EH (cell line): ENCODE results near the gene ZNF716.
"Not testable (repeated sequence)": the region's sequence is repeated elsewhere in the genome, so short reads cannot be mapped to it uniquely, and the experiment has no call there.

Source experiments
- DNase-seq: peaks from one replicate; pipeline ENCODE4 v3.0.0-alpha.2; 2015; ENCODE audit warnings: low read depth

Gene ZNF716

GRCh38 chr7:57426629-57427003 lies 23.4 kb upstream of the ZNF716 start:
- no peak for DNase-seq

- DNase-seq = no peak
Observed at GRCh38 chr7:57427146-57427545, 22.8 kb upstream of the ZNF716 start.

- DNase-seq = no peak
Observed at GRCh38 chr7:57427594-57427993, 22.4 kb upstream of the ZNF716 start.

GRCh38 chr7:57432583-57432982 lies 17.4 kb upstream of the ZNF716 start:
- DNase-seq = no peak

- no peak for DNase-seq
Observed at GRCh38 chr7:57437581-57437980, 12.4 kb upstream of the ZNF716 start.

- no peak for DNase-seq
Observed at GRCh38 chr7:57438244-57438643, 11.7 kb upstream of the ZNF716 start.

- DNase-seq = no peak
Observed at GRCh38 chr7:57443567-57443966, 6.4 kb upstream of the ZNF716 start.

- DNase-seq = not testable (repeated sequence)
Observed at GRCh38 chr7:57469186-57469828, 19.3 kb downstream of the ZNF716 start.

GRCh38 chr7:57480304-57480703 lies 30.3 kb downstream of the ZNF716 start:
- DNase-seq = not testable (repeated sequence)

GRCh38 chr7:57485022-57485421 lies 35.0 kb downstream of the ZNF716 start:
- not testable (repeated sequence) for DNase-seq

- no peak for DNase-seq
Observed at GRCh38 chr7:57487957-57488356, 38.0 kb downstream of the ZNF716 start.

GRCh38 chr7:57495111-57495510 lies 45.1 kb downstream of the ZNF716 start:
- DNase-seq = not testable (repeated sequence)

- DNase-seq = no peak
Observed at GRCh38 chr7:57496395-57496794, 46.4 kb downstream of the ZNF716 start.

GRCh38 chr7:57505176-57505575 lies 55.2 kb downstream of the ZNF716 start:
- no peak for DNase-seq
